ENCODE data around the gene RNU1-2.
"Not testable (repeated sequence)": the region's sequence is repeated elsewhere in the genome, so short reads cannot be mapped to it uniquely, and the experiment has no call there.

The RNU1-2 gene

DNA sequence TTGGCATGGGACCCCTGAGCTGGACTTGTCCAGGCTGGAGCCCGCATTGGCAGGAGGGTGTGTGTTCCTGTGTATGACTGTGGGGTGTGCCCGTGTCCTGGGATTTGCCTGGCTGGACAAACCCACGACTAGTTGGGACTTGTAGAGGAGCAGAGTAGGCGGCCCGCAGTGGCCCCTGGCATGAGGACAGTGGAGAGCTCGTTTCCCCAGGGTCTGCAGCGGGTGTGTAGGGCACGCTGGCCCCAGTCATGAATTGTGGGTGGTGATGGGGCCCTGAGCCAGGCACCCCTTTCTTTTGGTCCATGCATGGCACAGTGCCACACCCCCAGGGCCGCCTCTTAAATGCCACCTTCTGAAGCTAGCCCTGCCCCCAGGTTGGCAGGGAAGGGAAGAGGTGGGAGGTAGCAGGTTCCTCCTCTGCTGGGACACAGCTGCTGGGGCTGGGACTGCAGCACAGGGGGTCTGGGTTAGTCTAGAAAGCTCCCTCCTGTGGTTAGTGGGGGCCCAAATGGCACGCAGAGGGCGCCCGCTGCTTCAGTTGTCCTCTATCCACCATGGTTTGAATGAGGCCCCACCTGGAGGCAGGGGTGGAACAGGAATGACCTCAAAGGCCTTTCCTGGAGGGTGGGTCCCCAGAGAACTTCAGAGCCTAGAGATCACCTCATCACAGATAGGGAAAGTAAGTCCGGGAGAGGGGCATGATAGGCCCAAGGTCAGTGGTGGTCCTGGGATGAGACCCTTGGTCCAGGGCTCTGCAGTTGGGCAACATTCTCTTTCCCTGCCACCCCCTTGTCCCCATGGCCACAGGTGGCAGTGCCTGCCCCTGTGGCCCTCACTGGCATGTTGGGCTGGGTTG lies 30.1 kb downstream of the RNU1-2 start:
- DNase-seq (ENCODE audit: low read depth) = no peak

DNA sequence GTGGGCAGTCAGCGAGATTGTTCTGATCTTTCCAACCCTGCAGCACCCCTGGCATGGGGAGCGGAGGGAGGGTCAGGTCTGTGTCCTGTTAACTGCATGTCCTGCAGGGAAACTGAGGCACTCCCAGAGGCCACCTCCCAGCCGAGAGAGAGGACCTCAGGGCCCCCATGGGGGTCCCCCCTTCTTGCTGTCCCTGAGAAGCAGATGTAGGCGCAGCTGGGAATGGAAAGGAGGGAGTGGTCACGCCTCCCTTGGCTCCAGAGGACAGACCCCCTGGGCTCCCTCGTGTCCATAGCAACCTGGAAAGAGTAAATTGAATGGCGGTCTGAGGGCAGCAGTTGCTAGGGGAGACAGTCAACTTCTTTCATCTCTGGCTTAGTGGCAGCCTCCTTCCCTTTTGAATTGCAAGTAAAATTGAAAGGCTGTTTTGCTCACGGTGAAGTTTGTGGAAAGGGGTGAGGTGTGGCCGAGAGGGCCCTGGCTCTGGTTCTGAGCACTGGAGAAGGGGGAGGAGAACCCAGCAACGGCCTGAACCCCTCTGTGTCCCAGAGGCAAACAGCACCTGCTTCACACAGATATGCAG lies 30.8 kb downstream of the RNU1-2 start:
- DNase-seq (ENCODE audit: low read depth) = no peak

DNA sequence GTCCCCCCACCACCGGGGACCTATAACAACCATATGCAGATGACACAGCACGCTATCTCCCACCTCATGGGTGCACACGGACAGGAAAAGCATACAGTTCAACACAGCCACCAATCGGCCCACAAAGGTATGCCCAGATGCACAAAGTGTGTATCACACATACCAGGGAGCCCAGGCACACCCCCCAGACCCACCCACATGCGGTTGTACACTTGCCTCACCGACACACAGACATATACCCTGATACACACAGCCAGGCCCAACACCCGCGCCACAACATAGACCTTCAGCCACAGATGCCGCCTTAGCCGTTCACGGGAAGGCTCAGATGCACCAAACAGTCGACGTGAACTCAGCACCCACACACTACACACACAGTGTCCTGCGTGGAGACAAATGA lies 31.5 kb downstream of the RNU1-2 start:
- no peak for DNase-seq (ENCODE audit: low read depth)

DNA sequence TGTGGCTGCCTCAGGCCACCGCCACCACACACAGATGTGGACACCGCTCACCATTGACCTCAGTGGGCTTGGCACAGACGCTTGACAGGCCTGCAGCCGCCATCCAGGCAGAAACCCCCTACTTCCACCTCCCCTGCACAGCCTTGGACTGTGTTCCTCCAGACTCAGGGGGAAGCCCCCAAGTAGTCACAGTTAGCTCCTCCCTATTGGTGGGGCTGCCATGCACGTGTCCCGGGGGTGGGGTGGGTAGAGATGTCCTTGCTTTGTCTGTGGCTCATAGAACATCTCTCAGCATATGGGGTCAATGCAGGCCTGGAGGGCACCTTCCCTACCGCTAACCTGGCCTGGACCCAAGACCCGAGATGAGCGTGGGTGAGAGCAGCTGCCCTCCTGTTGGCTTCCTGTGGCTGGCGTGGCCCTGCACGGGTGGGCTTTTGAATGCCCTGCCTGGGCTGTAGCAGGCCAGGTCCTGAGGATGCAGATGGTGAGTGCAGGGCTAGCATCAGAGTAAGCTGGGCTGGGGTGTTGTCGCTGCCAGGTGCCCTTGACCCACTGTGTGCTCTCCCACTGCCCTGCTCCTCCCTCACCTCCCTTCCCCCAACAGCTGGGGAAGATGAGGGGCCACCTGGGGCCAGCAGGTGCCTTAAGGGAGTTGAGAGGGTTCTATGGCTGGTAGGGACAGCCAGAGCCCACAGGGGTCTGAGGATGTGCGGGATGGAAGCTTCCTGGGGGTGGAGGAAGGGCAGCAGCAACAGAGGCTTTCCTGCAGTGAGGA lies 32.1 kb downstream of the RNU1-2 start:
- no peak for DNase-seq (ENCODE audit: low read depth)

DNA sequence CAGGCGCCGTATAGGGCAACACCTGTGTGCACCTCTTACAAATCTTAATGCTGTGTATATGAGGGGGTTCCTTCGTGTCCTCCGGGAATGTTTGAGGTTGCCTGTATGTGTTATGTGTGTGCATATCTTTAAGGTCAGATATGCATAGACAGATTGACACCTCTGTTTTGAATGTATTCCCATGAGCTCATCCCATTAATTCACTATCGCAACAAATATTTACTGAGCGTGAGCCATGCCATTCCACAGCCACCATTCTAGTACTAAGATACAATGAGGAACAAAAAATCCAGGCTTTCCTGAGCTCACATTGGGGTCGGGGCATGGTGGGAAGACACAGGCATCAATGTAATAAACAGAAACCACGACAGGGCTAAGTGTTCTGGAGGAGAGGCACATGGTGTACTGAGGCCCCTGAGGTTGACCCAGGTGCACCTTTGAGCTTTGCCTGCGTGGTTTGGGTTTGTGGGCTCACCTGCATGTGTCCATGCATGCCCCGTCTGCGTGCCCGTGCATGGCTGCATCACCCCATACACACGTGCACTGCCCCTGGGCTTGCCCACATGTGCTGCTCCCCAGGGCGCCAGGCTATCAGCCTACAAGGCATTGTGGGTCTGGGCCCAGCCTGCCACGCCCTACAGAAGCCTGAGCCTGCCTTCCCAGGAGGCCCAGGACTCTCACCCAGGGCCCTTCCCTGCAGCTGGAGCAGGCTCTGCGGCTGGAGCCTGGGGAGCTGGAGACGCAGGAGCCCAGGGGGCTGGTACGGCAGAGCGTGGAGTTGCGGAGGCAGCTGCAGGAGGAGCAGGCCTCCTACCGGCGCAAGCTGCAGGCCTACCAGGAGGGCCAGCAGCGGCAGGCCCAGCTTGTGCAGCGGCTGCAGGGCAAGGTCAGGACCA lies 33.6 kb downstream of the RNU1-2 start:
- DNase-seq (ENCODE audit: low read depth) = not testable (repeated sequence)

DNA sequence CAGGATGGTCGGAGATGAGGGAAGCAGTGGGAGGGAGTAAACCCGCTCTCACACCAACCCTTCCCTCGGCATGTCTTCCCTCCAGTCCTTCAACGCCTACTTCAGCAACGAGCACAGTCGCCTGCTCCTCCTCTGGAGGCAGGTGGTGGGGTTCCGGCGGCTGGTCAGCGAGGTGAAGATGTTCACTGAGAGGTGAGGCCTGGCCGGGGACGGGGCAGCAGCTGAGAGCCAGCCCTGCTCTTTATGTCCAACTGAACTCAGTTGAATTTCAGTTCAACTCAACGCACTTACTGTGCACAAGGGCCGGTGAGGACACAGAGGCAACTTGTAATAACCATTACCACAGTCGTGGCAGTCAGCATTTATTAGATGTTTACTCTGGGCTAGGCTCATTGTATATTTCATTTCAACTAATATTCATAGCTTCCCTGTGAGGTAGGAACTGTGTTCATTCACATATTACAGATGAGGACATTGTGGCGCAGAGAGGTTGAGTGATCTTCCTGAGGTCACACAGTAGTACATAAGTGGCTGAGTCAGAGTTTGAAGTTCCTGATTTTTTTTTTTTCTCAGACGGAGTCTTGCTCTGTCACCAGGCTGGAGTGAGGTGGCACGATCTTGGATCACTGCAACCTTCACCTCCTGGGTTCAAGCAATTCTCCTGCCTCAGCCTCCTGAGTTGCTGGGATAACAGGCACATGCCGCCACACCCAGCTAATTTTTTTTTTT lies 35.6 kb downstream of the RNU1-2 start:
- not testable (repeated sequence) for DNase-seq (ENCODE audit: low read depth)

DNA sequence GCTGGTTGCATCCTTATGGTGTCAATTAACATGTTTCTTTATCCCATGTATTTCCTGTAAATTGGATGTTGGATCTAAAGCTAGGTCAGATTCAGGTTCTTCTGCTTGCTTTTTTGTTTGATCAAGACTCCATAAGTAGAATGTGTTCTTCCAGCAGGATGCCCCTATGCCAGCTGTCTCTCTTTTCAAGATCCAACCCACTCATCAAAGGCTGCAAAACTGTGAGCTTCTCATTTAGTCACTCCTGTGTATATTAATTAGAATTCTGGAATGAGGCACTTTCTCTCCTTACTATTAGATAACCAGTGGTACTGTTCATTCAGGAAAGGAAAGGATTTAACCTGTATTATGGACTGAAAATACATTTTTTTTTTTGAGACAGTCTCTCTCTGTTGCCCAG lies 38.2 kb downstream of the RNU1-2 start:
- DNase-seq (ENCODE audit: low read depth) = not testable (repeated sequence)

DNA sequence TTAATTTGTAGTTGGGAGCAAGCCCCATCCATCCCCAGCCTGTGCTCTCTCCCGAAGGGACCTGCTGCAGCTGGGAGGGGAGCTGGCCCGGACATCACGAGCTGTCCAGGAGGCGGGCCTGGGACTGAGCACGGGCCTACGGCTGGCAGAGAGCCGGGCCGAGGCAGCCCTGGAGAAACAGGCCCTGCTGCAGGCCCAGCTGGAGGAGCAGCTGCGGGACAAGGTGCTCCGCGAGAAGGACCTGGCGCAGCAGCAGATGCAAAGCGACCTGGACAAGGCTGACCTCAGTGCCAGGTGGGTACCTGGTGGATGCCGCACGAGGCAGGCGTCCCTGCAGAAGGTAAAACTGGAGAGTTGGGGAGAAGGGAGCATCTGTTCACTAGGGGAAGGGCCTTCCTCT lies 40.8 kb downstream of the RNU1-2 start:
- DNase-seq (ENCODE audit: low read depth) = not testable (repeated sequence)

DNA sequence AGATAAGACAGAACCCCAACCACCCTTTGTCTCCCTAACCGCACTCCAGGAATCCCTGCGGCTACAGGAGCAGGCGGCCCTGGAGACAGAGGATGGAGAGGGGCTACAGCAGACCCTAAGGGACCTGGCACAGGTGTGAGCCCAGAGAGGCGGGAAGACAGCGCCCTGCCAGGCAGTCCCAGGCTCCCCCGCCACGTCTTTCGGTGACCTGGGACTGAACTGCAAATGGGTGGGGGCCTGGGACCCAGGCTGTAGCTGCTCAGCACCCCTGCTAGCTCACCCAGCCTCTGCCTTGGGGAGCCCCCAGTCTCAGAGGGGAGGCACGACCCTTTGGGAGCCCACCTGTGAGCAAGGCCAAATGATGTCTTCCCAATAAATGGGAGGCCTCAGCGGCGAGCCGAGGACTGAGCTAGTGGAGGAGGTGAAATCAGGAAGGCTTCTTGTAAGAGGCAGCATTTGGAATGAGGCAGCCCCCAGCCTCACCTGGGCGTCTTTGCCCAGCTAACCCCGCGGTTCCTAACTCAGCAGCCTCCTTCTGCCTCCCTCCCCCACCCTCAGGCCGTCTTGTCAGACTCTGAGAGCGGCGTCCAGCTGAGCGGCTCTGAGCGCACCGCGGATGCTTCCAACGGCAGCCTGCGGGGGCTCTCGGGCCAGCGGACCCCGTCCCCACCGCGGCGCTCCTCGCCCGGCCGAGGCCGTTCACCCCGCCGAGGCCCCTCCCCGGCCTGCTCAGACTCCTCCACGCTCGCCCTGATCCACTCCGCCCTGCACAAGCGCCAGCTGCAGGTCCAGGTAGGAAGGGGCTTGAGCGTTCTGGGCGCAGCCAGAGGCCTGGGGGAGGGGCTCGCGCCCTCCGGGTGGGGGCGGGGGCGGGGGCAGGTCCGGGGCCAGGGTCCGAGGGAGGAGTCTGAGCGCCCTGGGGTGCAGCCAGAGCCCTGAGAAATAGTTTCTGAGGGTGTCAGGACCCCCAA lies 42.9 kb downstream of the RNU1-2 start:
- DNase-seq (ENCODE audit: low read depth) = no peak

DNA sequence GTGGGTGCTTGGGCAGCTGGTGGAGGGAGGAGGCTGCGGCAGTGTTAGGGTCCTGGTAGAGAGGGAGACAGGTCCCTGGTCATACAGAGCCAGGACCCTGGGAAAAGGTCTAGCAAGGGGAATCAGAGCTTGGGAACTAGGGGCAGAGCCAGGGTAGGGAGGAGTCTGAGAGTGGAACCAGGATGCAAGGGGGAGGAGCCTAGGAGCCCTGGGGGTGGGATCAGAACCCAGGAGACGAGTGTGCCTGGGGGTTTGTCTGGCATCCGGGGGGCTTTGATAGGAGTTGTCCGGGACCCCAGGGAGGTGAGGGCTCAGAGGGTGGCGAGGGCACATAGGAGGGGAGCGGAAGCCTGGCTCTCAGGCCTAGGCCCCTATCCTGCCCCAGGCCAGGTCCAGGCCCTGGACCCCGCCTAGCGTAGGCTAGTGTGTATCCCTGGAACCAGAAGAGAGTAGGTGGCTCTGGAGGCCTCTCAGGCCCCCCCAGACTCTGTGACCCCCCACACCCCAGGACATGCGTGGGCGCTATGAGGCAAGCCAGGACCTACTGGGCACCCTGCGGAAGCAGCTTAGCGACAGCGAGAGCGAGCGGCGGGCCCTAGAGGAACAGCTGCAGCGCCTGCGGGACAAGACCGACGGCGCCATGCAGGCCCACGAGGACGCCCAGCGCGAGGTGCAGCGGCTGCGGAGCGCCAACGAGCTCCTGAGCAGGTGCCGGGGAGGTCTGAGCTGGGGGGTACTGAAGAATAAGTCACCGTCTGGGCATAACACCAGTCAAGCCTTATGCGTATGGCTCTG lies 43.8 kb downstream of the RNU1-2 start:
- DNase-seq (ENCODE audit: low read depth) = not testable (repeated sequence)

DNA sequence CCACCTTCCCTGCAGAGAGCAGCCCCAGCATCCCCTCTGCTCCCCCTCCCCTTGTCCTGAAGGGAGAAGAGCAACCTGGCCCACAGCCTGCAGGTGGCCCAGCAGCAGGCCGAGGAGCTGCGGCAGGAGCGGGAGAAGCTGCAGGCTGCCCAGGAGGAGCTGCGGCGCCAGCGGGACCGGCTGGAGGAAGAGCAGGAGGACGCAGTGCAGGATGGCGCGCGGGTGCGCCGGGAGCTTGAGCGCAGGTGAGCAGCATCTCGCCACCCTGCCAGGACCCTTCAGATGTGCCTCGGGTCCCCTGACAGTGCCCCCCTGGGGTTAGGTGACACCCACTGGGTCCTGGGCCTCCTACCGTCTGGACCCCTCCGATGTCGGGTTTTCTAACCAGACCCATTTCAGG lies 48.3 kb downstream of the RNU1-2 start:
- DNase-seq (ENCODE audit: low read depth) = no peak

DNA sequence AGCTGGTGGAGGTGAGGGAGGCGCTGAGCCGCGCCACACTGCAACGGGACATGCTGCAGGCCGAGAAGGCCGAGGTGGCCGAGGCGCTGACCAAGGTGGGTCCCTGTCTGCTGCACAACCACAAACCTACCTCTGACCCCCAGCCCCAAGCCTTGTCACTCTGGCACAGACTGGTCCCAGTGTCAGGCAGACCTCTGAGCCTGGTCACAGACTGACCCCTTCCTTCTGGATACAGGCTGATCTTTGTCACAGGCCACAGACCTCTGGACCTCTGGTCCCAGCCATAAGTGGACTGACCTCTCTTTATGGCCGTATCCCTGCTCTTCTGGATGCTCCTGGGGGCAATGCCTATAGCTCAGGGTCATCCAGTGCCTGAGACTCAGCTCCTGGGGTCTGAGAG lies 49.7 kb downstream of the RNU1-2 start:
- DNase-seq (ENCODE audit: low read depth) = not testable (repeated sequence)

All from activated T-helper 1 cell treated with Interleukin-2 at 50 U/mL for 16 hours (primary cell).